GM18498 (cell line): ENCODE results near the gene ZMYND10.

ENCODE experiments used
- ATAC-seq: cut with Tn5 transposase; IDR thresholded peaks from one replicate; pipeline ENCODE4 v1.9.1; 2021; ENCODE audit warnings: mild to moderate bottlenecking, moderate library complexity; ENCODE audit not compliant: unreplicated experiment

ZMYND10 gene

GRCh38 chr3:50350213-50350526 is 4.6 kb upstream of the ZMYND10 start:
- ATAC-seq = no peak

- no peak for ATAC-seq
Observed at GRCh38 chr3:50347187-50347813, 1.8 kb upstream of the ZMYND10 start.

- no peak for ATAC-seq
Observed at GRCh38 chr3:50345008-50345407, 524 bp downstream of the ZMYND10 start.

GRCh38 chr3:50342813-50343633 is 2.5 kb downstream of the ZMYND10 start:
- ATAC-seq = no peak

- no peak for ATAC-seq
Observed at GRCh38 chr3:50341996-50342650, 3.4 kb downstream of the ZMYND10 start.

GRCh38 chr3:50341537-50341936 is 4.0 kb downstream of the ZMYND10 start:
- ATAC-seq = no peak

DNA sequence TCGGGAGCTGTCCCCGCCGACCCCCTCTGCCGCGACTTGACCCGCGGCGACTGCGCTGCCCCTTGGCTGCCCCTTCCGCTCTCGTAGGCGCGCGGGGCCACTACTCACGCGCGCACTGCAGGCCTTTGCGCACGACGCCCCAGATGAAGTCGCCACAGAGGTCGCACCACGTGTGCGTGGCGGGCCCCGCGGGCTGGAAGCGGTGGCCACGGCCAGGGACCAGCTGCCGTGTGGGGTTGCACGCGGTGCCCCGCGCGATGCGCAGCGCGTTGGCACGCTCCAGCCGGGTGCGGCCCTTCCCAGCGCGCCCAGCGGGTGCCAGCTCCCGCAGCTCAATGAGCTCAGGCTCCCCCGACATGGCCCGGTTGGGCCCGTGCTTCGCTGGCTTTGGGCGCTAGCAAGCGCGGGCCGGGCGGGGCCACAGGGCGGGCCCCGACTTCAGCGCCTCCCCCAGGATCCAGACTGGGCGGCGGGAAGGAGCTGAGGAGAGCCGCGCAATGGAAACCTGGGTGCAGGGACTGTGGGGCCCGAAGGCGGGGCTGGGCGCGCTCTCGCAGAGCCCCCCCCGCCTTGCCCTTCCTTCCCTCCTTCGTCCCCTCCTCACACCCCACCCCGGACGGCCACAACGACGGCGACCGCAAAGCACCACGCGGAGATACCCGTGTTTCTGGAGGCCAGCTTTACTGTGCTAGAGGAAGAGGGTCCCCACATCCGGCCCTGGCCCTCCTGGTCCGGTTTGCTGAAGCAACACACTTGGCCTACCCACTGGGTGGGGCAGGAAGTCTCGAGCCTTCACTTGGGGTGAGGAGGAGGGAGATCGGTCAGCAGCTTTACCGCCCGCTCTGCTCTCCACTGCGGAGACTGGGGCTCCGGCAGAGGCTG is 4.8 kb downstream of the ZMYND10 start, which contains the start of gene RASSF1:
Gene RASSF1 (minus strand): TSS at position 389 of the 882 bp plus-strand sequence. CDS start 31 bp downstream, at position 358.
- peak; percentile 13 for ATAC-seq

DNA sequence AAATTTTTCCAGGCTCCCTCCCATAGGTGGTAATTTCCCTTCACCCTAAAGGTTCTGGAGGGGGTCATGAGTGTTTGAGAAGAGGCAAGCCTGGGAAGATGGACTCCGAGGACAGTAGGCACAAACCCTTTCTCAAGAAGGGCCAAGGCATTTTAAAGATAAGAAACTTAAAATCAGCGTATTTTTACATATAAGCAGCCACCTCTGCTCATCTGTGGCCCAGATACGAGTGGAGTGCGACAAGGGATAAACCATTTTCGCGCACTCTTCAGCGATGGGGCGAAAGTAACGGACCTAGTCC is 5.4 kb downstream of the ZMYND10 start:
- ATAC-seq = no peak

DNA sequence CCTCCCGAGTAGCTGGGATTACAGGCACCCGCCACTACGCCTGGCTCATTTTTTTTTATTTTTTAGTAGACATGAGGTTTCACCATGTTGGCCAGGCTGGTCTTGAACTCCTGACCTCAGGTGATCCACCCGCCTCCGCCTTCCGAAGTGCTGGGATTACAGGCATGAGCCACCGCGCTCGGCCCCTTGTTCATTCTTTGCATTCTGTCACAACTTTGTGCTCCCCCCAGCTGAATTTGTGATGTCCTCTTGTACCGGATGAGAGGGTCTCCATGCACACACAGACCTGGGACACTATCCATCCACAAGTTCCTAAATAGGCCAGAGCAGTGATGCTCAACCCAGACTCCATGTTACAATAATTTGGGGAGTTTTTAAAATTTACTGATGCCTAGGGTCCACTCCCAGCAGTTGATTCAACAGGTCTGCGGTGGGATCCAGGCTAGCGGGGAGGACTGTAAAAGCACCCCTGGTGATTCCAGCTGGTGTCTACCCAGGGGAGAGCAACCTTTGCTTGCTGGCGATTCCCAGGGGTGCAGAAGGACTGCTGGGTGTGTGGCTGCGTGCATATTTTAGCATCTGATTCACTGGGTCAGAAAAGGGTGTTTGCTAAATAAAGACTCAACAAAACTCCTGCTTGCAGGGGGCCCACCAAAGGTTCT is 5.9 kb downstream of the ZMYND10 start:
- no peak for ATAC-seq

DNA sequence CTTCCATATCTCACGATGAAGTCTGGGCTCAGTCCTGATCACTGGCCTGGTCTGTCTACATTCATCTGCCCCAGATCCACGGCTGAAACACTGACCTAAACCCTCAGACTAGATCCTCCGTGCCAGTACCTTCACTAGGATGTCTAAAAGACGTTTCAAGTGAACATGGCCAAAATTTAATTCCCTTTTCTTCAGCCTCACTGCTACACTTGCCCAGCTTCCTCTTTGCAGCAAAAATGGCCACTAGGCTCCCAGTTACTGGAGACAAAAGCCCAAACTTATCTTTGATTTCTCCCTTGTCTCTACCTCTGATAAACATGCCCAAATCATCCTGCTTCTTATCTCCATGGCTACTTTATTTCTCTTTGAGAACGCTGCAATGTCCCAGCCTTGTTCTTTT is 6.6 kb downstream of the ZMYND10 start:
- ATAC-seq = no peak

DNA sequence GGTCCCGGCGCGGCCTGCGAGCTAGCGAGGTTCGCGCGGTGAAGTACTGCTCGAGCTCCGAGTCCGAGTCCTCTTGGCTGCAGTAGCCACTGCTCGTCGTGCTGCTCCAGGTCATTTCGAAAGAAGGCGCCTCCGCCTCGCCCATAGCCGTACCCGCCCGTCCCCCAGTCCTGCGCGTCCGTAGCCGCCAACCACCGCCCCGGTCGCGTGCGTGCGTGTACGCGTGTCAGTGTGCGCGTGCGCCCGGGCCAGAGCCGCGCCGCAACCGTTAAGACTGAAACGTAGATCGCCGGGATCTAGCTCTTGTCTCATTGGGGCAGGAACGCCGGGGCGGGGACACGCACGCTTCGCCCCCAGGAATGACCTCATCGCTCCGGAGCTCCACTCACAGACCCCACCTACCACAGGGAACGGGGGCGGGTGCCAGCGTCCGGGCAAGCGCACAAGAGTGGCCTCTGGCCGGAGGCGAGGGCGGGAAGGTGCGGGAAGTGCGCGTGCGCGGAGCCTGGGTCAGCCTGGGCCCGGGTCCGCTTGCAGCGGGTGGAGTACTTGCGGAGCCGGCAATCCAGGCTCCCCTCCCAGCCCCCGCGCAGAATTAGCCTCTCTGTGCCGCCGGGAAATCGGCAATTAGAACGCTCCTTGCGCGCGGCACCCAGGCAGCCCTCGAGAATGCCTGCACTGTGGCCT is 8.2 kb downstream of the ZMYND10 start:
- ATAC-seq = peak; percentile 77

- peak; percentile 40 for ATAC-seq
Observed at GRCh38 chr3:50336452-50337174, 8.9 kb downstream of the ZMYND10 start.

- no peak for ATAC-seq
Observed at GRCh38 chr3:50334339-50335075, 11.0 kb downstream of the ZMYND10 start.

DNA sequence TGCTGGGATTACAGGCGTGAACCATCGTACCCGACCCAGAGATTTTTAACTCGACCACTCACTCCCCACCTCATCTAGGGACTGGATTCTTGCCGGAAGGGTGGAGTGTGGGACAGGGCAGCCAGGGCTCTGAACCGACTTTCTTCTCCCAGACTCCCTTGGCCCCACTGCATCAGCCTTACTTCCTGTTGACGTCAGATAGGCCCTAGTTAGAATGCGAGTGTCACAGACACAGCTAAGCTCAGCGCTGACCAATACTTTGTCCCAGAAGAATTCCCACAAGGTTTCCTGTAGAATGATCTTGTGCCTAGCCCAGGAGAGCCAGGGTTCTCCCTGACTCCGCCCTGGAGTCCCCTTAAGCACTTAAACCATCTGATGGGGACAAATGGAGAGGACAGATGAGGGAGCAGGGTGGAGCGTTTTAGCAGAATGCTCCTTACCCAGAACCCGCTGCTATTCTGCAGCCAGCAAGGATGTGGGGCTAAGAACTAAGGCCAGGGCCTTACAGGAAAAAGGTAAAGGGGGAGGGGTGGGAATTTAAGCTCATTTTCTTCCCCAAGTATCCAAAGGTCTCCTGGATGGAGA is 11.7 kb downstream of the ZMYND10 start:
- ATAC-seq = no peak

- no peak for ATAC-seq
Observed at GRCh38 chr3:50331364-50331907, 14.1 kb downstream of the ZMYND10 start.

- no peak for ATAC-seq
Observed at GRCh38 chr3:50330330-50330729, 15.2 kb downstream of the ZMYND10 start.

DNA sequence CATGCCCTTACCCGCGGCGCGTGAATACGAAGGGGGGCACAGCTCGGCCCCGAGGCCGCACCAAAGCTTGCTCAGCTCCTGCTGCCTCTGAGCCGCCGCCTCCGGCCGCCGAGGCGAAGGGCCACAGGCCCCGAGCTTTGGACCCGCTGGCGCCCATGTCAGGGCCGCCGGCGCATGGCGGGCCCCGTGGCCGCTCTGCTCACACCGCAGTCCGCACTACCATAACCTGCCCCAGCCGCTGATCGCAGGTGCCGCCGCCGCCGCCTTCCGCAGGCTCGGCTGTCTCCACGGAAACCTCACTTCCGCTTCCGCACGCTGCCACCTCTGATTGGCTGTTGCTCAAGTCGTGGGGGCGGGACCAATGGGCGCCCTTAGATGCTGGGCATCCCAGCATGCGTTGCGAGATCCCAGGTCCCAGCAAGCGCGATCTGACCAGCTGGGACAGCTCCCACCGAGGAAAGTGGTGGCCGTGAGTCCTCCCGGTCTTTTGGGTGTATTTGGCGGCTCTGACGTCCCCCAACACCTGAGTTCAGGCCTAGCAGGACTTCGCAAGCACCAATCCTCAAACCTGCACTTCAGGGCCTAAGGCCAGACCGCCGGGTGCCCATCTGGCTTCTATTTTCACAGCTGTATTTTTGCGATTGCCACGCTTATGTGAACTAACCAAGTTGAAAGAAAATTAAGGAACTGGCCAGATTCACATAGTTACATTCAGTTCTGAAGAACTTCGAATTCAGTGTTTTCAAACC is 17.4 kb downstream of the ZMYND10 start, which contains the start of gene TUSC2:
Gene TUSC2 (minus strand): TSS at position 281 of the 749 bp plus-strand sequence. CDS start 124 bp downstream, at position 157.
- ATAC-seq = peak; percentile 86
